Prostate gland (tissue), 2 donors: Measurements from ENCODE around the gene DAB1.

Source experiments
- POLR2A ChIP-seq: fragments of 450-650 bp; IDR thresholded peaks from one replicate; pipeline ENCODE4 v1.6.1; 2016; ENCODE audit warnings: antibody characterized with exemption, mild to moderate bottlenecking
- POLR2AphosphoS5 ChIP-seq: sonication (generic); formaldehyde crosslinking; IDR thresholded peaks from one replicate; pipeline ENCODE4 v1.6.1; 2017; ENCODE audit warnings: antibody characterized with exemption
- TF ChIP-seq, protein P1 (sequence below), 4 experiments: fragments of 200-600 bp in 2 of 4; fragments of 450-650 bp in 2 of 4; sonication (generic) in 2 of 4; IDR thresholded peaks; 1 replicate in 3 of 4; 2 replicates in 1 of 4; pipeline ENCODE4 v1.5.1; 2016 to 2019; ENCODE audit warnings: antibody characterized with exemption in 4 of 4, mild to moderate bottlenecking in 2 of 4, moderate library complexity in 2 of 4

DNA sequence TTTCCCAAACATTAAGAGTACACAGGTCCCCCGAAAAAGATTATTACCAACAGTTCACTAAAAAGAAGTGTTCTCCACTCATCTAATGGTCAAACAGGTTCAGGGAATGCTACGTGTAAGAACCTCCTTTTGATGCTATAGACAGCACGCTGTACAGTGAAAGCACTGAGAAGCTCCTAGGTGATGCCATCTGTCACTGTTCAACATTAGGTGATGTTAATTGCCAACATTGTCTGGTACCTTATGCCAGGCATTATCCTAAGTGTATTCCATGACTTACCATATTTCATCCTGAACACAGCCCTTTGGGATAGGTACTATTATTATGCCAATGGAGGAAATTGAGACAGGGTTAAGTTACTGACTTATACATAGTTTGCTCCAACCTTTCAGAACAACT lies 82.1 kb downstream of the DAB1 start:
- no peak for TF ChIP-seq POLR2A
- TF ChIP-seq, protein P1, sequence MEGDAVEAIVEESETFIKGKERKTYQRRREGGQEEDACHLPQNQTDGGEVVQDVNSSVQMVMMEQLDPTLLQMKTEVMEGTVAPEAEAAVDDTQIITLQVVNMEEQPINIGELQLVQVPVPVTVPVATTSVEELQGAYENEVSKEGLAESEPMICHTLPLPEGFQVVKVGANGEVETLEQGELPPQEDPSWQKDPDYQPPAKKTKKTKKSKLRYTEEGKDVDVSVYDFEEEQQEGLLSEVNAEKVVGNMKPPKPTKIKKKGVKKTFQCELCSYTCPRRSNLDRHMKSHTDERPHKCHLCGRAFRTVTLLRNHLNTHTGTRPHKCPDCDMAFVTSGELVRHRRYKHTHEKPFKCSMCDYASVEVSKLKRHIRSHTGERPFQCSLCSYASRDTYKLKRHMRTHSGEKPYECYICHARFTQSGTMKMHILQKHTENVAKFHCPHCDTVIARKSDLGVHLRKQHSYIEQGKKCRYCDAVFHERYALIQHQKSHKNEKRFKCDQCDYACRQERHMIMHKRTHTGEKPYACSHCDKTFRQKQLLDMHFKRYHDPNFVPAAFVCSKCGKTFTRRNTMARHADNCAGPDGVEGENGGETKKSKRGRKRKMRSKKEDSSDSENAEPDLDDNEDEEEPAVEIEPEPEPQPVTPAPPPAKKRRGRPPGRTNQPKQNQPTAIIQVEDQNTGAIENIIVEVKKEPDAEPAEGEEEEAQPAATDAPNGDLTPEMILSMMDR (IDR thresholded peaks at IDR 0.05) = no peak
- no peak for TF ChIP-seq POLR2AphosphoS5
